ENCODE data around the gene RBP3.

DNA sequence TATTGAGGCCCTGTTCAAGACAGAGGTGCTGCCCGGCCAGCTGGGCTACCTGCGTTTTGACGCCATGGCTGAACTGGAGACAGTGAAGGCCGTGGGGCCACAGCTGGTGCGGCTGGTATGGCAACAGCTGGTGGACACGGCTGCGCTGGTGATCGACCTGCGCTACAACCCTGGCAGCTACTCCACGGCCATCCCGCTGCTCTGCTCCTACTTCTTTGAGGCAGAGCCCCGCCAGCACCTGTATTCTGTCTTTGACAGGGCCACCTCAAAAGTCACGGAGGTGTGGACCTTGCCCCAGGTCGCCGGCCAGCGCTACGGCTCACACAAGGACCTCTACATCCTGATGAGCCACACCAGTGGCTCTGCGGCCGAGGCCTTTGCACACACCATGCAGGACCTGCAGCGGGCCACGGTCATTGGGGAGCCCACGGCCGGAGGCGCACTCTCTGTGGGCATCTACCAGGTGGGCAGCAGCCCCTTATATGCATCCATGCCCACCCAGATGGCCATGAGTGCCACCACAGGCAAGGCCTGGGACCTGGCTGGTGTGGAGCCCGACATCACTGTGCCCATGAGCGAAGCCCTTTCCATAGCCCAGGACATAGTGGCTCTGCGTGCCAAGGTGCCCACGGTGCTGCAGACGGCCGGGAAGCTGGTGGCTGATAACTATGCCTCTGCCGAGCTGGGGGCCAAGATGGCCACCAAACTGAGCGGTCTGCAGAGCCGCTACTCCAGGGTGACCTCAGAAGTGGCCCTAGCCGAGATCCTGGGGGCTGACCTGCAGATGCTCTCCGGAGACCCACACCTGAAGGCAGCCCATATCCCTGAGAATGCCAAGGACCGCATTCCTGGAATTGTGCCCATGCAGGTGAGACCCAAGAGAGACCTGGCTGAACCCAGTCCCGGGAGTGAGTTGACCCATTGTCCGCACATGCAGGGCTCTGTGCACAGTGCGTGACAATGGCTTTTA, 2.8 kb downstream of the RBP3 start:
- TF ChIP-seq POLR2AphosphoS5 (IDR thresholded peaks at IDR 0.05; ENCODE audit: low read depth) (no peak), GABPA (IDR thresholded peaks at IDR 0.05; ENCODE audit: low read depth) (no peak)
- TF ChIP-seq, protein P1, sequence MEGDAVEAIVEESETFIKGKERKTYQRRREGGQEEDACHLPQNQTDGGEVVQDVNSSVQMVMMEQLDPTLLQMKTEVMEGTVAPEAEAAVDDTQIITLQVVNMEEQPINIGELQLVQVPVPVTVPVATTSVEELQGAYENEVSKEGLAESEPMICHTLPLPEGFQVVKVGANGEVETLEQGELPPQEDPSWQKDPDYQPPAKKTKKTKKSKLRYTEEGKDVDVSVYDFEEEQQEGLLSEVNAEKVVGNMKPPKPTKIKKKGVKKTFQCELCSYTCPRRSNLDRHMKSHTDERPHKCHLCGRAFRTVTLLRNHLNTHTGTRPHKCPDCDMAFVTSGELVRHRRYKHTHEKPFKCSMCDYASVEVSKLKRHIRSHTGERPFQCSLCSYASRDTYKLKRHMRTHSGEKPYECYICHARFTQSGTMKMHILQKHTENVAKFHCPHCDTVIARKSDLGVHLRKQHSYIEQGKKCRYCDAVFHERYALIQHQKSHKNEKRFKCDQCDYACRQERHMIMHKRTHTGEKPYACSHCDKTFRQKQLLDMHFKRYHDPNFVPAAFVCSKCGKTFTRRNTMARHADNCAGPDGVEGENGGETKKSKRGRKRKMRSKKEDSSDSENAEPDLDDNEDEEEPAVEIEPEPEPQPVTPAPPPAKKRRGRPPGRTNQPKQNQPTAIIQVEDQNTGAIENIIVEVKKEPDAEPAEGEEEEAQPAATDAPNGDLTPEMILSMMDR (IDR thresholded peaks at IDR 0.05; ENCODE audit: insufficient read depth, low read length): no peak
- TF ChIP-seq, protein P2, sequence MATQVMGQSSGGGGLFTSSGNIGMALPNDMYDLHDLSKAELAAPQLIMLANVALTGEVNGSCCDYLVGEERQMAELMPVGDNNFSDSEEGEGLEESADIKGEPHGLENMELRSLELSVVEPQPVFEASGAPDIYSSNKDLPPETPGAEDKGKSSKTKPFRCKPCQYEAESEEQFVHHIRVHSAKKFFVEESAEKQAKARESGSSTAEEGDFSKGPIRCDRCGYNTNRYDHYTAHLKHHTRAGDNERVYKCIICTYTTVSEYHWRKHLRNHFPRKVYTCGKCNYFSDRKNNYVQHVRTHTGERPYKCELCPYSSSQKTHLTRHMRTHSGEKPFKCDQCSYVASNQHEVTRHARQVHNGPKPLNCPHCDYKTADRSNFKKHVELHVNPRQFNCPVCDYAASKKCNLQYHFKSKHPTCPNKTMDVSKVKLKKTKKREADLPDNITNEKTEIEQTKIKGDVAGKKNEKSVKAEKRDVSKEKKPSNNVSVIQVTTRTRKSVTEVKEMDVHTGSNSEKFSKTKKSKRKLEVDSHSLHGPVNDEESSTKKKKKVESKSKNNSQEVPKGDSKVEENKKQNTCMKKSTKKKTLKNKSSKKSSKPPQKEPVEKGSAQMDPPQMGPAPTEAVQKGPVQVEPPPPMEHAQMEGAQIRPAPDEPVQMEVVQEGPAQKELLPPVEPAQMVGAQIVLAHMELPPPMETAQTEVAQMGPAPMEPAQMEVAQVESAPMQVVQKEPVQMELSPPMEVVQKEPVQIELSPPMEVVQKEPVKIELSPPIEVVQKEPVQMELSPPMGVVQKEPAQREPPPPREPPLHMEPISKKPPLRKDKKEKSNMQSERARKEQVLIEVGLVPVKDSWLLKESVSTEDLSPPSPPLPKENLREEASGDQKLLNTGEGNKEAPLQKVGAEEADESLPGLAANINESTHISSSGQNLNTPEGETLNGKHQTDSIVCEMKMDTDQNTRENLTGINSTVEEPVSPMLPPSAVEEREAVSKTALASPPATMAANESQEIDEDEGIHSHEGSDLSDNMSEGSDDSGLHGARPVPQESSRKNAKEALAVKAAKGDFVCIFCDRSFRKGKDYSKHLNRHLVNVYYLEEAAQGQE (IDR thresholded peaks at IDR 0.05; ENCODE audit: insufficient replicate concordance, low read depth): no peak
